ENCODE data around the gene MACROD2. TPM values are rescaled to one million over a fixed set of nuclear protein-coding genes. Genes with fewer than 3 reads are reported as not detected.

The MACROD2 gene
- total and polyA plus RNA-seq, 7 donors: 0.20 to 4.8 (median 0.87) TPM

DNA sequence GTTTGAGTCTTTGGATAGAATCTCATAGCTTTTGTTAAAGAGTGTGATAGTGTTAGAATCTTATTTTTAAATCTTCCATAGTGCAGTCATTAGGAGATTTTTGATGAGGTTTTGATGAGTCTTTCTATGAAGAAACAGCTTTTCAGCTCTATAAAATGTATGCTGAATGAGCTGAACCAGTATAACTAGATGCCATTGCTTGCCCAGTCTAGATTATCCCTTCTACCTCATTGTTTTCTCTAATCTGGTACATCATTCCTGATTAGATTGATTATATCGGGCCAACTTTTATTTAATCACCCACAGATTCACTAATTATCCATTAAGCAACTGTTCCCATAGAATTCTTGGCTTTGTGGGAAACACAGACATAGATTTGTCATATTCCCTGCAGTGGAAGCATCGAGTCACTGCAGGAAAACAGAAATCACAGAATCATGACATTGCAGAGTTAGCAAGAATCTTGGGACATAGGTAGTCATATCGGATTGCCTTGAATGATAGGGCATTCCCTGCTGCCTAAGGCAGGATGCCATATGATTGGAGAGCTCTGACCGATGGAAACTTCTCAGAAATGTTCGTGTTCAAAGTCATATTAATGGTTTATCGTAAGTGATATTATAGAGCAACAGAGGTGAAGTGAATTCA, 1224.8 kb downstream of the MACROD2 start:
- Histone ChIP-seq H3K4me1 (no peaks in the 10 kb centered on the region), H3K27me3 (ENCODE audit: insufficient read depth in 3 of 3, low read length in 2 of 3) (no peaks in the 10 kb centered on the region), H3K27ac (no peak overlapping the region), H3K36me3 (ENCODE audit: insufficient read depth in 1 of 2, low read depth in 1 of 2) (no peaks in the 10 kb centered on the region), H3K4me3 (no peak overlapping the region), H3K9me3 (no peaks in the 10 kb centered on the region)
- TF ChIP-seq, protein P1, sequence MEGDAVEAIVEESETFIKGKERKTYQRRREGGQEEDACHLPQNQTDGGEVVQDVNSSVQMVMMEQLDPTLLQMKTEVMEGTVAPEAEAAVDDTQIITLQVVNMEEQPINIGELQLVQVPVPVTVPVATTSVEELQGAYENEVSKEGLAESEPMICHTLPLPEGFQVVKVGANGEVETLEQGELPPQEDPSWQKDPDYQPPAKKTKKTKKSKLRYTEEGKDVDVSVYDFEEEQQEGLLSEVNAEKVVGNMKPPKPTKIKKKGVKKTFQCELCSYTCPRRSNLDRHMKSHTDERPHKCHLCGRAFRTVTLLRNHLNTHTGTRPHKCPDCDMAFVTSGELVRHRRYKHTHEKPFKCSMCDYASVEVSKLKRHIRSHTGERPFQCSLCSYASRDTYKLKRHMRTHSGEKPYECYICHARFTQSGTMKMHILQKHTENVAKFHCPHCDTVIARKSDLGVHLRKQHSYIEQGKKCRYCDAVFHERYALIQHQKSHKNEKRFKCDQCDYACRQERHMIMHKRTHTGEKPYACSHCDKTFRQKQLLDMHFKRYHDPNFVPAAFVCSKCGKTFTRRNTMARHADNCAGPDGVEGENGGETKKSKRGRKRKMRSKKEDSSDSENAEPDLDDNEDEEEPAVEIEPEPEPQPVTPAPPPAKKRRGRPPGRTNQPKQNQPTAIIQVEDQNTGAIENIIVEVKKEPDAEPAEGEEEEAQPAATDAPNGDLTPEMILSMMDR (IDR thresholded peaks at IDR 0.05): no peak
- WGBS, 3 donors: 72 to 76% (median 75%) methylated on average over 6 of the region's 6 CpGs
- DNase-seq: no peak
- ATAC-seq: no peak
- intact Hi-C loops (cut with DNase I): no loop called here

DNA sequence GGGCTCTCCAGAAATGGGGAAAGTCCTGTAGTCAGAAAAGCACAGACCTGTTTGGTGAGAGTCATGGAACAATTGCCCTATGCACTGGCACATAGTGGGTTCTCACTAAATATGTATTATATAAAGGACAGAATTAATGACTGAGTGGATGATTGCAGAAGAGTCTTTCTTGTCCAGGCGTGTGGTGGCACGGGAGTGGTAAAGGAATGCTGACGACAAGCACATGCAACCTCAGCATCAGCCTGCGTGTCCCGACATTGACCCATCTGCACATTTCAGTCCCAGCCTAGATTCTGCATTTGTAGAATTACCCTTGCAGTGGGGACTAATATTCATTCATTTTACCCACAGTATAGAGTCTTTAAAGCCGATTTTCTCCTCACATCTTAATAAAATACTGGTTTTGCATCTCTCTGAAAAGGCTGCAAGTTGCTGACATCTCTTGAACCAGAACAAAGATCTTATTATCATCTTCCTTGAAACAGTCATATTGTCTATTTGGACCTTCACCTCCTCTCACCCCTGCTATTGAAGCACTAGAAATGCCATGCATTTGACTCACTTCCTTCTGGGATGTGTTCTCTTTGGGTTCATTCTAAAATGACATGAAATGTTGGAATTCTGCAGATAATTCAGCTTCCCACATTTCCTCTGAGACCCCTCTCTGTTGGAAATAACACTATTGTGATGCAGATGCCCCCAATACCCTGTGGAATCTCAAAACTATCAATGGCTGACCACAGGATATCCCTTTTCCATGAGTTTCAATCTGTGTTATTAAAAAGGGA, 1225.7 kb downstream of the MACROD2 start:
- TF ChIP-seq, protein P1 (IDR thresholded peaks at IDR 0.05): no peak
- Histone ChIP-seq H3K27ac (no peak overlapping the region), H3K27me3 (ENCODE audit: insufficient read depth in 3 of 3, low read length in 2 of 3) (no peaks in the 10 kb centered on the region), H3K36me3 (ENCODE audit: insufficient read depth in 1 of 2, low read depth in 1 of 2) (no peaks in the 10 kb centered on the region), H3K4me1 (no peaks in the 10 kb centered on the region), H3K4me3 (no peak overlapping the region), H3K9me3 (no peaks in the 10 kb centered on the region)
- intact Hi-C loops (cut with DNase I): no loop called here
- 88 to 93% (median 89%) methylated on average over 6 of the region's 6 CpGs for WGBS, 3 donors
- DNase-seq (no peak), ATAC-seq (no peak)

DNA sequence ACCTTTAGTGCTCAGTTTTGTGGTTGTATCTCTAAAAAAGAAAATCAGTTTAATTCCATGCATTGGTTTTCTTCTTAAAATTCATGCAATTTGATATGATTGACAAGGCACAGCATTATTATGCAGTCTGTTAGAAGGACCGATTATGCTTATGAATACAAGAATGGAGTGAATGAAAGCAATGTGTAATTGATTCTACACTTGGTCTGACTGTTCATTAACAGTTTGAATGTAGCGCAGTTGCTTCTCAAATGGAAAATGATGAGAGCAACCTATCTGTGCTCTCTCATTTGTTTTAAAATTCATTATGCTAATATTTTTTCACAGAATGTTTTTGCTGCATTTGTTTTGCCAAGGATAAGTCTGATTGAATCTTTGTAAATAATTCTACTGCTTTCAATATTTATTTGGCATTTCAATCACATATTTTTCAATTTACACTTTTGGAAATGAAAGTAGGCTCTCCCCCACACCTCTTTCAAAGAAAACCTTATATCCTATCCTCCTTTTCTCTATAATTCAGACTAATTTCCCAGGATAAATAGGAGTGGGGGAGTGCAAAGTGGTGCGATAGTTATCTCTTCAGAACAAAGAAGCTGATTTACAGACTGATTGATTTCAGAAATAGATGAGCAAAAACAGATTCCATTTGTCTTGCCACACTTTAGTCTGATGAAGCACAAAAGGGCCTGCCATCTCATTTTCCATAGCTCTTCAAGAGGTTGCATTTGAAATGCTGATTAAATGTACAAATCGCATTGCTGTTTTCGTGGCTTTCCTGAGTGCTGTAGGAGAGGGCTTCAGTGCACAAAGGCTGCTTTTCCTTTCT, 1227.4 kb downstream of the MACROD2 start:
- DNase-seq (no peak), ATAC-seq (no peak)
- Histone ChIP-seq H3K4me1 (no peaks in the 10 kb centered on the region), H3K27me3 (ENCODE audit: insufficient read depth in 3 of 3, low read length in 2 of 3) (no peaks in the 10 kb centered on the region), H3K27ac (no peak overlapping the region), H3K36me3 (ENCODE audit: insufficient read depth in 1 of 2, low read depth in 1 of 2) (no peaks in the 10 kb centered on the region), H3K9me3 (no peaks in the 10 kb centered on the region), H3K4me3 (no peak overlapping the region)
- WGBS, 3 donors: 74 to 80% (median 79%) methylated on average over 5 of the region's 5 CpGs
- TF ChIP-seq, protein P1 (IDR thresholded peaks at IDR 0.05): no peak
- intact Hi-C loops (cut with DNase I): no loop called here

DNA sequence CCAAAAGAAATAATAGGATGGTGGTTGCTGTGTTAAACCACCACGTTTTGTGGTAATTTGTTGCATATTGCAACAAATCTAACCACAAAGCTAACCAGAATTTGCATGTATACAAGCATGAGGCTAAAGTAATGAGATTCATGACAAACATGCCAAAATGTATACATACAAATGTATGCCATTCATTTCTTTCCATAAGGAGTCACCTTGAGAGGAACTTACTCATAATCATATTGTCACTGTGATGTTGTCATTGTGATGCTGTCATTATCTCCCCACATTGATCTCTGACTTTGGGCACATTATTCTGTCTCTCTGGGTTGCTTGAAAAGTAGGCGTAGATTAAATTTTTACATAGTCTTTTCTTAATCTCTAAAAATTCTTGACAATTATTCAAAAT, 1228.9 kb downstream of the MACROD2 start:
- H3K36me3 ChIP-seq (ENCODE audit: insufficient read depth in 1 of 2, low read depth in 1 of 2): no peaks in the 10 kb centered on the region
- DNase-seq: no peak
- ATAC-seq: no peak
- H3K27ac ChIP-seq: no peak overlapping the region
- intact Hi-C loops (cut with DNase I): no loop called here
- TF ChIP-seq, protein P1 (IDR thresholded peaks at IDR 0.05): no peak
- H3K4me3 ChIP-seq: no peak overlapping the region
- no peaks in the 10 kb centered on the region for H3K9me3 ChIP-seq
- no peaks in the 10 kb centered on the region for H3K27me3 ChIP-seq (ENCODE audit: insufficient read depth in 3 of 3, low read length in 2 of 3)
- 81 to 88% (median 83%) methylated on average over 2 of the region's 2 CpGs for WGBS, 3 donors
- no peaks in the 10 kb centered on the region for H3K4me1 ChIP-seq

All from psoas muscle (tissue), 8 donors.